Ectodermal cell (in vitro differentiated cells): ENCODE data around the gene ARG2.

Experiments used
- H3K27ac ChIP-seq: 2 replicates; pipeline ENCODE4 v1.7.0; 2013; ENCODE audit warnings: mild to moderate bottlenecking, low read depth, low read length; ENCODE audit not compliant: insufficient read depth, poor library complexity, severe bottlenecking
- H3K27me3 ChIP-seq: 2 replicates; pipeline ENCODE4 v1.7.0; 2013; ENCODE audit warnings: mild to moderate bottlenecking, low read length; ENCODE audit not compliant: insufficient read depth, control insufficient read depth, poor library complexity, severe bottlenecking
- H3K36me3 ChIP-seq: one replicate; pipeline ENCODE4 v1.7.0; 2013; ENCODE audit warnings: low read length; ENCODE audit not compliant: control insufficient read depth, insufficient read depth
- H3K4me1 ChIP-seq: one replicate; pipeline ENCODE4 v1.7.0; 2013; ENCODE audit warnings: low read length; ENCODE audit not compliant: control insufficient read depth, insufficient read depth
- H3K4me3 ChIP-seq: 2 replicates; pipeline ENCODE4 v1.7.0; 2013; ENCODE audit warnings: low read depth, low read length, control low read depth; ENCODE audit not compliant: insufficient read depth
- H3K9me3 ChIP-seq: 2 replicates; pipeline ENCODE4 v1.7.0; 2013; ENCODE audit warnings: mild to moderate bottlenecking, low read length, moderate library complexity; ENCODE audit not compliant: control insufficient read depth
- WGBS, 2 experiments: methylation state at CpG; one replicate each; pipeline ENCODE4 v1.1.7; 2013; ENCODE audit warnings: missing lambda C conversion rate in 2 of 2; 5-methylcytosine and 5-hydroxymethylcytosine counted together

ARG2 gene

GRCh38 chr14:67633451-67634147 lies 13.9 kb downstream of the ARG2 start:
- Histone ChIP-seq H3K27me3 (no peaks in the 10 kb centered on the region), H3K9me3 (no peaks in the 10 kb centered on the region), H3K4me3 (no peak overlapping the region), H3K36me3 (no peaks in the 10 kb centered on the region), H3K4me1 (no peaks in the 10 kb centered on the region), H3K27ac (no peak overlapping the region)
- 92 to 94% methylated on average over 5 of the region's 5 CpGs for WGBS, 2 experiments

GRCh38 chr14:67636361-67636919 lies 16.7 kb downstream of the ARG2 start:
- Histone ChIP-seq H3K27ac (no peak overlapping the region), H3K9me3 (no peaks in the 10 kb centered on the region), H3K36me3 (no peaks in the 10 kb centered on the region), H3K27me3 (no peaks in the 10 kb centered on the region), H3K4me1 (no peaks in the 10 kb centered on the region), H3K4me3 (no peak overlapping the region)
- 96% methylated on average over 3 of the region's 3 CpGs for WGBS, 2 experiments

GRCh38 chr14:67638642-67639041 lies 18.9 kb downstream of the ARG2 start:
- Histone ChIP-seq H3K36me3 (peaks cover 4% of the 10 kb centered on the region), H3K4me3 (no peak overlapping the region), H3K27me3 (no peaks in the 10 kb centered on the region), H3K9me3 (no peaks in the 10 kb centered on the region), H3K27ac (no peak overlapping the region), H3K4me1 (no peaks in the 10 kb centered on the region)
- WGBS, 2 experiments = 93 to 99% methylated on average over 3 of the region's 3 CpGs

- no peaks in the 10 kb centered on the region for H3K4me1 ChIP-seq
- WGBS, 2 experiments = 100% methylated on average over 1 of the region's 1 CpG
- H3K36me3 ChIP-seq = peaks cover 13% of the 10 kb centered on the region
- no peak overlapping the region for H3K27ac ChIP-seq
- H3K27me3 ChIP-seq = no peaks in the 10 kb centered on the region
- H3K9me3 ChIP-seq = no peaks in the 10 kb centered on the region
- no peak overlapping the region for H3K4me3 ChIP-seq
Observed at GRCh38 chr14:67641480-67641879, 21.8 kb downstream of the ARG2 start.

GRCh38 chr14:67641902-67642749 lies 22.4 kb downstream of the ARG2 start:
- WGBS, 2 experiments = 79 to 92% methylated on average over 5 of the region's 5 CpGs
- Histone ChIP-seq H3K9me3 (no peaks in the 10 kb centered on the region), H3K4me3 (no peak overlapping the region), H3K27ac (no peak overlapping the region), H3K36me3 (peaks cover 13% of the 10 kb centered on the region), H3K27me3 (no peaks in the 10 kb centered on the region), H3K4me1 (no peaks in the 10 kb centered on the region)

- Histone ChIP-seq H3K27ac (no peak overlapping the region), H3K36me3 (peaks cover 18% of the 10 kb centered on the region), H3K27me3 (no peaks in the 10 kb centered on the region), H3K4me3 (no peak overlapping the region), H3K4me1 (no peaks in the 10 kb centered on the region), H3K9me3 (no peaks in the 10 kb centered on the region)
- WGBS, 2 experiments = 73 to 80% methylated on average over 1 of the region's 1 CpG
Observed at GRCh38 chr14:67643713-67644112, 24.0 kb downstream of the ARG2 start.

GRCh38 chr14:67644428-67644827 lies 24.7 kb downstream of the ARG2 start:
- H3K4me1 ChIP-seq = no peaks in the 10 kb centered on the region
- peaks cover 25% of the 10 kb centered on the region for H3K36me3 ChIP-seq
- 84 to 95% methylated on average over 2 of the region's 2 CpGs for WGBS, 2 experiments
- H3K9me3 ChIP-seq = no peaks in the 10 kb centered on the region
- no peak overlapping the region for H3K27ac ChIP-seq
- H3K27me3 ChIP-seq = no peaks in the 10 kb centered on the region
- no peak overlapping the region for H3K4me3 ChIP-seq

GRCh38 chr14:67645414-67645813 lies 25.7 kb downstream of the ARG2 start:
- 92 to 95% methylated on average over 5 of the region's 5 CpGs for WGBS, 2 experiments
- H3K4me3 ChIP-seq = no peak overlapping the region
- no peaks in the 10 kb centered on the region for H3K27me3 ChIP-seq
- no peaks in the 10 kb centered on the region for H3K9me3 ChIP-seq
- no peak overlapping the region for H3K27ac ChIP-seq
- H3K36me3 ChIP-seq = peaks cover 35% of the 10 kb centered on the region
- no peaks in the 10 kb centered on the region for H3K4me1 ChIP-seq

GRCh38 chr14:67646131-67646530 lies 26.4 kb downstream of the ARG2 start:
- H3K27me3 ChIP-seq = no peaks in the 10 kb centered on the region
- H3K27ac ChIP-seq = no peak overlapping the region
- H3K4me3 ChIP-seq = no peak overlapping the region
- H3K4me1 ChIP-seq = no peaks in the 10 kb centered on the region
- WGBS, 2 experiments = 94 to 95% methylated on average over 3 of the region's 3 CpGs
- peaks cover 42% of the 10 kb centered on the region for H3K36me3 ChIP-seq
- H3K9me3 ChIP-seq = no peaks in the 10 kb centered on the region

GRCh38 chr14:67650151-67650550 lies 30.4 kb downstream of the ARG2 start:
- H3K9me3 ChIP-seq = no peaks in the 10 kb centered on the region
- H3K36me3 ChIP-seq = peaks cover 60% of the 10 kb centered on the region
- H3K4me1 ChIP-seq = no peaks in the 10 kb centered on the region
- no peak overlapping the region for H3K27ac ChIP-seq
- WGBS, 2 experiments = no CpG with 5 or more reads among the region's 1 CpG
- H3K4me3 ChIP-seq = no peak overlapping the region
- H3K27me3 ChIP-seq = no peaks in the 10 kb centered on the region
